Right lobe of liver (tissue), 4 donors: ENCODE data around the gene SSBP4.

Source experiments
- CTCF ChIP-seq, 4 donors: fragments of 200-600 bp in 3 of 4; fragments of 450-650 bp in 1 of 4; IDR thresholded peaks; one replicate each; pipeline versions ENCODE4 v1.5.1 to v1.8.0; 2016 to 2022; ENCODE audit warnings: antibody characterized with exemption in 4 of 4, mild to moderate bottlenecking in 2 of 4
- POLR2A ChIP-seq: fragments of 450-650 bp; IDR thresholded peaks from one replicate; pipeline ENCODE4 v1.6.1; 2017; ENCODE audit warnings: antibody characterized with exemption, mild to moderate bottlenecking
- donor health status: DM: no; HTN: no; CAD: no.
- donor health status: DM: no; HTN: no; CAD: no.
- donor health status: DM: no; HTN: yes; CAD: no.

GRCh38 chr19:18377026-18377425, 42.2 kb upstream of the SSBP4 start:
- no peak for TF ChIP-seq CTCF (IDR thresholded peaks at IDR 0.05)
- TF ChIP-seq POLR2A, result no peak
